HS-5 (cell line): ENCODE measurements around the gene ECHDC3.
"Not testable (repeated sequence)": the region's sequence is repeated elsewhere in the genome, so short reads cannot be mapped to it uniquely, and the experiment has no call there.

Experiments used
- DNase-seq: peaks from one replicate; pipeline ENCODE4 v3.0.0-alpha.2; 2012; ENCODE audit warnings: low read depth

Gene ECHDC3

GRCh38 chr10:11742009-11742778, at the start of gene ECHDC3:
Gene ECHDC3 (plus strand): TSS chr10:11742382. CDS start chr10:11742577, 195 bp downstream.
- DNase-seq = no peak

- DNase-seq = no peak
These were observed 48.8 kb upstream of the ECHDC3 start for GRCh38 chr10:11693376-11693775.

- no peak for DNase-seq
These were observed 46.4 kb upstream of the ECHDC3 start for GRCh38 chr10:11695779-11696178.

GRCh38 chr10:11697718-11698527, 44.3 kb upstream of the ECHDC3 start:
- DNase-seq = no peak

- DNase-seq = no peak
These were observed 43.3 kb upstream of the ECHDC3 start for GRCh38 chr10:11698691-11699549.

- no peak for DNase-seq
These were observed 42.6 kb upstream of the ECHDC3 start for GRCh38 chr10:11699550-11700097.

GRCh38 chr10:11700539-11700938, 41.6 kb upstream of the ECHDC3 start:
- DNase-seq = no peak

GRCh38 chr10:11701451-11702095, 40.6 kb upstream of the ECHDC3 start:
- no peak for DNase-seq

GRCh38 chr10:11702264-11702663, 39.9 kb upstream of the ECHDC3 start:
- DNase-seq = no peak

GRCh38 chr10:11704092-11704491, 38.1 kb upstream of the ECHDC3 start:
- no peak for DNase-seq

GRCh38 chr10:11705722-11706121, 36.5 kb upstream of the ECHDC3 start:
- DNase-seq = no peak

GRCh38 chr10:11706895-11707567, 35.2 kb upstream of the ECHDC3 start:
- no peak for DNase-seq

- no peak for DNase-seq
These were observed 34.4 kb upstream of the ECHDC3 start for GRCh38 chr10:11707624-11708350.

GRCh38 chr10:11708801-11709200, 33.4 kb upstream of the ECHDC3 start:
- not testable (repeated sequence) for DNase-seq

GRCh38 chr10:11712744-11713143, 29.4 kb upstream of the ECHDC3 start:
- DNase-seq = no peak

- no peak for DNase-seq
These were observed 28.9 kb upstream of the ECHDC3 start for GRCh38 chr10:11713186-11713743.

- no peak for DNase-seq
These were observed 28.2 kb upstream of the ECHDC3 start for GRCh38 chr10:11713963-11714362.

- no peak for DNase-seq
These were observed 27.3 kb upstream of the ECHDC3 start for GRCh38 chr10:11714750-11715365.

- no peak for DNase-seq
These were observed 26.2 kb upstream of the ECHDC3 start for GRCh38 chr10:11715815-11716494.
